Measurements from ENCODE around the gene SPRR5. TPM values are rescaled to one million over a fixed set of nuclear protein-coding genes. Genes with fewer than 3 reads are reported as not detected.

Gene SPRR5
- total and polyA plus RNA-seq, 11 donors, result not detected

GRCh38 chr1:152902636-152903035 is 44.4 kb upstream of the SPRR5 start:
- H3K27ac ChIP-seq, result no peak overlapping the region
- H3K4me3 ChIP-seq, result no peak overlapping the region
- ATAC-seq (no peak), DNase-seq (no peak)
- peaks cover 0 to 12% (median 0%) of the 10 kb centered on the region in 9 donors for H3K27me3 ChIP-seq
- H3K4me1 ChIP-seq, result no peaks in the 10 kb centered on the region
- 45 to 62% (median 53%) methylated on average over 4 of the region's 4 CpGs for WGBS, 4 donors
- no peaks in the 10 kb centered on the region for H3K9me3 ChIP-seq
- intact Hi-C loops (cut with DNase I), result no loop called here
- no peaks in the 10 kb centered on the region for H3K36me3 ChIP-seq
- no peak for TF ChIP-seq CTCF (IDR thresholded peaks at IDR 0.05)
- TF ChIP-seq POLR2A (IDR thresholded peaks at IDR 0.05), result no peak

GRCh38 chr1:152904688-152905440 is 42.1 kb upstream of the SPRR5 start:
- Histone ChIP-seq H3K27me3 (peaks cover 0 to 17% (median 0%) of the 10 kb centered on the region in 9 donors), H3K27ac (no peak overlapping the region), H3K36me3 (no peaks in the 10 kb centered on the region), H3K4me1 (no peaks in the 10 kb centered on the region), H3K9me3 (no peaks in the 10 kb centered on the region), H3K4me3 (no peak overlapping the region)
- 71 to 82% (median 81%) methylated on average over 7 of the region's 7 CpGs for WGBS, 4 donors
- ATAC-seq, result no peak
- DNase-seq, result no peak
- intact Hi-C loops (cut with DNase I), result no loop called here
- TF ChIP-seq POLR2A (IDR thresholded peaks at IDR 0.05) (no peak), CTCF (IDR thresholded peaks at IDR 0.05) (no peak)

- DNase-seq, result no peak
- Histone ChIP-seq H3K36me3 (no peaks in the 10 kb centered on the region), H3K27me3 (peaks cover 0 to 17% (median 0%) of the 10 kb centered on the region in 9 donors), H3K4me3 (no peak overlapping the region), H3K4me1 (no peaks in the 10 kb centered on the region), H3K27ac (no peak overlapping the region), H3K9me3 (peaks cover 0 to 5% (median 0%) of the 10 kb centered on the region in 12 donors)
- WGBS, 4 donors, result 34 to 42% (median 40%) methylated on average over 5 of the region's 5 CpGs
- TF ChIP-seq CTCF (IDR thresholded peaks at IDR 0.05) (no peak), POLR2A (IDR thresholded peaks at IDR 0.05) (no peak)
- no peak for ATAC-seq
- intact Hi-C loops (cut with DNase I), result no loop called here
These were observed 40.9 kb upstream of the SPRR5 start for GRCh38 chr1:152906023-152906565.

- ATAC-seq, result no peak
- no peaks in the 10 kb centered on the region for H3K36me3 ChIP-seq
- peaks cover 0 to 6% (median 0%) of the 10 kb centered on the region in 12 donors for H3K9me3 ChIP-seq
- DNase-seq, result no peak
- WGBS, 4 donors, result 65 to 77% (median 71%) methylated on average over 4 of the region's 4 CpGs
- peaks cover 0 to 12% (median 0%) of the 10 kb centered on the region in 9 donors for H3K27me3 ChIP-seq
- H3K27ac ChIP-seq, result no peak within 1 kb of the TSS
- no peak for TF ChIP-seq CTCF (IDR thresholded peaks at IDR 0.05)
- TF ChIP-seq POLR2A (IDR thresholded peaks at IDR 0.05), result no peak
- H3K4me1 ChIP-seq, result no peaks in the 10 kb centered on the region
- intact Hi-C loops (cut with DNase I), result no loop called here
- no peak within 1 kb of the TSS for H3K4me3 ChIP-seq
These were observed 39.1 kb upstream of the SPRR5 start, which contains the start of gene IVL for GRCh38 chr1:152907686-152908601. TSS of gene IVL (plus strand) at chr1:152908546. CDS start at chr1:152909798, 1,252 bp downstream.

Data from heart left ventricle (tissue), 16 donors.